Nephron progenitor cell (in vitro differentiated cells): ENCODE measurements around the gene IL4R.

ENCODE experiments used
- DNase-seq: peaks from one replicate; pipeline ENCODE4 v3.0.0; 2021
- H3K27ac Mint-ChIP-seq: 2 replicates; pipeline ENCODE4 v1.8.0; 2021; ENCODE audit warnings: mild to moderate bottlenecking, moderate library complexity, mixed read lengths
- H3K27me3 Mint-ChIP-seq: 2 replicates; pipeline ENCODE4 v1.8.0; 2021; ENCODE audit warnings: mild to moderate bottlenecking, low read depth, mixed read lengths; ENCODE audit not compliant: poor library complexity
- H3K36me3 Mint-ChIP-seq: 2 replicates; pipeline ENCODE4 v1.8.0; 2021; ENCODE audit warnings: low read depth, mixed read lengths
- H3K4me1 Mint-ChIP-seq: 2 replicates; pipeline ENCODE4 v1.8.0; 2021; ENCODE audit warnings: mixed read lengths
- H3K4me3 Mint-ChIP-seq: 2 replicates; pipeline ENCODE4 v1.8.0; 2021; ENCODE audit warnings: mild to moderate bottlenecking, moderate library complexity, mixed read lengths
- H3K9me3 Mint-ChIP-seq: 2 replicates; pipeline ENCODE4 v1.8.0; 2021; ENCODE audit warnings: mild to moderate bottlenecking, moderate library complexity, mixed read lengths
- CTCF ChIP-seq: fragments of 200-600 bp; sonication (generic); IDR thresholded peaks from 2 replicates; pipeline ENCODE4 v1.5.0; 2021; ENCODE audit warnings: antibody characterized with exemption

IL4R gene

GRCh38 chr16:27398894-27399853, 85.4 kb downstream of the IL4R start:
- Mint-ChIP-seq H3K27ac (peak overlapping the region; percentile 40), H3K9me3 (peaks cover 29% of the 10 kb centered on the region), H3K4me1 (no peaks in the 10 kb centered on the region), H3K36me3 (no peaks in the 10 kb centered on the region), H3K27me3 (peaks cover 14% of the 10 kb centered on the region), H3K4me3 (no peak overlapping the region)
- no peak for DNase-seq
- TF ChIP-seq CTCF: no peak

- Mint-ChIP-seq H3K4me3 (no peak overlapping the region), H3K4me1 (no peaks in the 10 kb centered on the region), H3K27ac (no peak overlapping the region), H3K9me3 (peaks cover 21% of the 10 kb centered on the region), H3K36me3 (no peaks in the 10 kb centered on the region), H3K27me3 (peaks cover 14% of the 10 kb centered on the region)
- DNase-seq: no peak
- no peak for TF ChIP-seq CTCF
These were observed 86.2 kb downstream of the IL4R start for GRCh38 chr16:27399969-27400368.

GRCh38 chr16:27400751-27401620, 87.2 kb downstream of the IL4R start:
- no peak for DNase-seq
- H3K27ac Mint-ChIP-seq: no peak overlapping the region
- TF ChIP-seq CTCF: no peak
- no peaks in the 10 kb centered on the region for H3K36me3 Mint-ChIP-seq
- H3K4me1 Mint-ChIP-seq: peaks cover 2% of the 10 kb centered on the region
- peaks cover 14% of the 10 kb centered on the region for H3K27me3 Mint-ChIP-seq
- H3K9me3 Mint-ChIP-seq: peaks cover 11% of the 10 kb centered on the region
- no peak overlapping the region for H3K4me3 Mint-ChIP-seq

- peak within 1 kb of the TSS; percentile 51 for H3K27ac Mint-ChIP-seq
- TF ChIP-seq CTCF: no peak
- DNase-seq: peak; percentile 11
- no peak within 1 kb of the TSS for H3K4me3 Mint-ChIP-seq
- H3K9me3 Mint-ChIP-seq: peaks cover 4% of the 10 kb centered on the region
- H3K36me3 Mint-ChIP-seq: no peaks in the 10 kb centered on the region
- H3K27me3 Mint-ChIP-seq: peaks cover 19% of the 10 kb centered on the region
- peaks cover 7% of the 10 kb centered on the region for H3K4me1 Mint-ChIP-seq
These were observed 88.2 kb downstream of the IL4R start, which contains the start of gene IL21R for GRCh38 chr16:27401768-27402568. Gene IL21R (plus strand): TSS chr16:27402174. CDS start chr16:27430072, 27,898 bp downstream.

- TF ChIP-seq CTCF: no peak
- Mint-ChIP-seq H3K4me1 (peaks cover 7% of the 10 kb centered on the region), H3K4me3 (no peak overlapping the region), H3K36me3 (no peaks in the 10 kb centered on the region), H3K9me3 (peaks cover 4% of the 10 kb centered on the region), H3K27me3 (peaks cover 24% of the 10 kb centered on the region), H3K27ac (peak overlapping the region; percentile 51)
- DNase-seq: no peak
These were observed 88.8 kb downstream of the IL4R start for GRCh38 chr16:27402569-27402963.
